ENCODE results near the gene KDELR1. TPM values are rescaled to one million over a fixed set of nuclear protein-coding genes. Genes with fewer than 3 reads are reported as not detected.

KDELR1 gene
- total and polyA plus RNA-seq, 2 of the 13 experiments (the other 11 are each of a cell fraction or from before 2014, with no cell fraction given) = 134 to 185 TPM

DNA sequence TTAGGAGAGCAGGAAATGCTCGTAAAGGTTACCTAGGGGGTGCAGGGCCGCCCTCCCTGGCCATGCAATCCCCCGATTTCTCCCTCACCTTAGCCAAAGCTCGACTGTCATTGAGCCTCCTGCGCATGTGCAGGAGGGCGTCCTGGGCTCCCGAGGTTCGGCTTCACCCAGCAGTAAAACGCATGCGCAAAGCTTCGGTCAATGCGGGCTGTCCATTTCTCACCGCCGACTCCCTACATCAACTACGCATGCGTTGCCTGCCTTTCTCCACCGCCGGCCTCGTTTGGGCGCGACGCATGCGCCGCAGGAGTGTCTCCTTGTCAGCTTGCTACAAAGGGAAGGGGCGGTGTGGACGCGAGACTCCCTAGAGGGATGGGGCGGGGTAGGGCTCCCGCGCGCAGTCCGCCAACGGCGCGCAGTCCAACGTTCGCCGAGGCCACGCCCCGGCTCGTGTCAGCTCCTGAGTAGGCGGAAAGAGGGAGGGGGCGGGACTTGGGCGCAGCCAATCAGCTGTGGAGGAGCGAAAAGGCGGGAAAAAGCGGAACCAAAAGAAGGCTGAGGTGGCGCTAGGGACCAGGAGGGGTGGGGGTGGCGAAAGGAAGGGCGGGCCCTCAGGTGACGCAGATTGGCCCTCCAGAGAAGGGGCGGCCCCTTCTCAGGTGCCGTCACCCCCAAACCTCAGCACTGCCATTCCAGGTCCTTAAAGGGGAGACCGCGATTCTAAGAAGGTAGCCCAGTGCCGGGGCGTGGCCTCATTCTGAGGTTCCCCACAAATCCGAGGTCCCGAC lies 27.3 kb downstream of the KDELR1 start, which contains the start of the genes SYNGR4 and TMEM143 (continued):
- TF ChIP-seq, protein P1, sequence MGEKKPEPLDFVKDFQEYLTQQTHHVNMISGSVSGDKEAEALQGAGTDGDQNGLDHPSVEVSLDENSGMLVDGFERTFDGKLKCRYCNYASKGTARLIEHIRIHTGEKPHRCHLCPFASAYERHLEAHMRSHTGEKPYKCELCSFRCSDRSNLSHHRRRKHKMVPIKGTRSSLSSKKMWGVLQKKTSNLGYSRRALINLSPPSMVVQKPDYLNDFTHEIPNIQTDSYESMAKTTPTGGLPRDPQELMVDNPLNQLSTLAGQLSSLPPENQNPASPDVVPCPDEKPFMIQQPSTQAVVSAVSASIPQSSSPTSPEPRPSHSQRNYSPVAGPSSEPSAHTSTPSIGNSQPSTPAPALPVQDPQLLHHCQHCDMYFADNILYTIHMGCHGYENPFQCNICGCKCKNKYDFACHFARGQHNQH (CRISPR knock-in tag; IDR thresholded peaks at IDR 0.05) = no peak
- TF ChIP-seq PAX8 (CRISPR knock-in tag; IDR thresholded peaks at IDR 0.05; ENCODE audit: borderline replicate concordance) (no peak), MAFG (CRISPR knock-in tag; IDR thresholded peaks at IDR 0.05) (no peak), FOXO1 (CRISPR knock-in tag; IDR thresholded peaks at IDR 0.05) (no peak), TEF (CRISPR knock-in tag; IDR thresholded peaks at IDR 0.05) (no peak), ZNF34 (CRISPR knock-in tag; IDR thresholded peaks at IDR 0.05; ENCODE audit: borderline replicate concordance) (no peak), FIP1L1 (IDR thresholded peaks at IDR 0.05; ENCODE audit: borderline replicate concordance, insufficient read depth, low read depth, low read length) (0 out of 2 replicates have a peak, but pooled peaks have one; percentile 13), HMGXB4 (CRISPR knock-in tag; IDR thresholded peaks at IDR 0.05; ENCODE audit: borderline replicate concordance in 1 of 2, low read depth in 1 of 2) (peak in 1 of 2 experiments; percentile 8; a peak in 1 of 4 replicates), ZNF766 (CRISPR knock-in tag; IDR thresholded peaks at IDR 0.05; ENCODE audit: borderline replicate concordance) (no peak), ZNF501 (CRISPR knock-in tag; IDR thresholded peaks at IDR 0.05) (peak; percentile 8; the same call in 1 of the 2 replicates), ZBTB1 (CRISPR knock-in tag; IDR thresholded peaks at IDR 0.05; ENCODE audit: borderline replicate concordance) (no peak), ZC3H4 (CRISPR knock-in tag; IDR thresholded peaks at IDR 0.05; ENCODE audit: borderline replicate concordance) (no peak), ZNF12 (CRISPR knock-in tag; IDR thresholded peaks at IDR 0.05) (no peak), MNT (IDR thresholded peaks at IDR 0.05) (peak; percentile 66), IKZF1 (IDR thresholded peaks at IDR 0.05) (no peak), SOX5 (CRISPR knock-in tag; IDR thresholded peaks at IDR 0.05; ENCODE audit: borderline replicate concordance) (no peak), TBX2 (CRISPR knock-in tag; IDR thresholded peaks at IDR 0.05; ENCODE audit: borderline replicate concordance) (peak; percentile 66), ARHGAP35 (CRISPR knock-in tag; IDR thresholded peaks at IDR 0.05; ENCODE audit: borderline replicate concordance) (no peak), TBL1XR1 (IDR thresholded peaks at IDR 0.05; ENCODE audit: borderline replicate concordance, low read length, partially characterized antibody) (no peak), ZNF124 (CRISPR knock-in tag; IDR thresholded peaks at IDR 0.05) (no peak)
- TF ChIP-seq, protein P2, sequence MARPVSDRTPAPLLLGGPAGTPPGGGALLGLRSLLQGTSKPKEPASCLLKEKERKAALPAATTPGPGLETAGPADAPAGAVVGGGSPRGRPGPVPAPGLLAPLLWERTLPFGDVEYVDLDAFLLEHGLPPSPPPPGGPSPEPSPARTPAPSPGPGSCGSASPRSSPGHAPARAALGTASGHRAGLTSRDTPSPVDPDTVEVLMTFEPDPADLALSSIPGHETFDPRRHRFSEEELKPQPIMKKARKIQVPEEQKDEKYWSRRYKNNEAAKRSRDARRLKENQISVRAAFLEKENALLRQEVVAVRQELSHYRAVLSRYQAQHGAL (CRISPR knock-in tag; IDR thresholded peaks at IDR 0.05; ENCODE audit: not compliant biosample characterization) = no peak
- TF ChIP-seq, protein P3, sequence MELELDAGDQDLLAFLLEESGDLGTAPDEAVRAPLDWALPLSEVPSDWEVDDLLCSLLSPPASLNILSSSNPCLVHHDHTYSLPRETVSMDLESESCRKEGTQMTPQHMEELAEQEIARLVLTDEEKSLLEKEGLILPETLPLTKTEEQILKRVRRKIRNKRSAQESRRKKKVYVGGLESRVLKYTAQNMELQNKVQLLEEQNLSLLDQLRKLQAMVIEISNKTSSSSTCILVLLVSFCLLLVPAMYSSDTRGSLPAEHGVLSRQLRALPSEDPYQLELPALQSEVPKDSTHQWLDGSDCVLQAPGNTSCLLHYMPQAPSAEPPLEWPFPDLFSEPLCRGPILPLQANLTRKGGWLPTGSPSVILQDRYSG (CRISPR knock-in tag; IDR thresholded peaks at IDR 0.05) = 0 out of 2 replicates have a peak, but pooled peaks have one; percentile 53

Measured in HepG2 (cell line).